HG02885 (cell line): Measurements from ENCODE around the gene KISS1R.

Source experiments
- ATAC-seq: cut with Tn5 transposase; IDR thresholded peaks from one replicate; pipeline ENCODE4 v1.9.1; 2021; ENCODE audit warnings: mild to moderate bottlenecking; ENCODE audit not compliant: unreplicated experiment, poor library complexity

Gene KISS1R

GRCh38 chr19:919199-920050 is 2.3 kb downstream of the KISS1R start:
- no peak for ATAC-seq

GRCh38 chr19:920051-920864 is 3.1 kb downstream of the KISS1R start:
- no peak for ATAC-seq

DNA sequence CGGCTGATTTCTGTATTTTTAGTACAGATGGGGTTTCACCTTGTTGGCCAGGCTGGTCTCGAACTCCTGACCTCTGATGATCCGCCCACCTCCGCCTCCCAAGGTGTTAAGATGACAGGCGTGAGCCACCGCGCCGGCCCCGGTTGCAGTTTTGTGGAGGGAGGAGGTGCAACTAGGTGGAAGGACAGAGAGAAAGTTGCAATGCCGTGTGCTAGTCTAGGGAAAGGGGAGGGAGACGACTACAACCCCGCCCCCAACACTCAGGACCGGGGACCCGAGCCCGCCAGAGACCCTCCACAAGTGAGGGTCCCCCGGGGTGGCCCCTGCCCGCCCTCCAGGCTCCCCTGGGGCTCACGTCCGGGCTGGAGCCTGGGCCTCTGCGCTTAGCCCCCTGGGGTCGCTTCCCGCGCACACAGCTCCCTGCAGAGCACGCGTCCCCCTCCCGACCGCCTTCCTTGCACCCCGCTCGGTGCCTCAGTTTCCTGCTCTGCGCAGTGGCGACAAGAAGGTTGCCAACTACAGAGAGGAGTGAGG is 7.5 kb downstream of the KISS1R start:
- no peak for ATAC-seq

- ATAC-seq = peak; percentile 32
Measured at GRCh38 chr19:925087-925525, 8.0 kb downstream of the KISS1R start.

GRCh38 chr19:925526-926322 is 8.6 kb downstream of the KISS1R start, which contains the start of gene ARID3A:
Gene ARID3A, plus strand, starts transcription at chr19:926035. Its CDS starts 3,494 bp downstream, at chr19:929529.
- peak; percentile 59 for ATAC-seq

GRCh38 chr19:926323-926588 is 9.1 kb downstream of the KISS1R start:
- no peak for ATAC-seq

DNA sequence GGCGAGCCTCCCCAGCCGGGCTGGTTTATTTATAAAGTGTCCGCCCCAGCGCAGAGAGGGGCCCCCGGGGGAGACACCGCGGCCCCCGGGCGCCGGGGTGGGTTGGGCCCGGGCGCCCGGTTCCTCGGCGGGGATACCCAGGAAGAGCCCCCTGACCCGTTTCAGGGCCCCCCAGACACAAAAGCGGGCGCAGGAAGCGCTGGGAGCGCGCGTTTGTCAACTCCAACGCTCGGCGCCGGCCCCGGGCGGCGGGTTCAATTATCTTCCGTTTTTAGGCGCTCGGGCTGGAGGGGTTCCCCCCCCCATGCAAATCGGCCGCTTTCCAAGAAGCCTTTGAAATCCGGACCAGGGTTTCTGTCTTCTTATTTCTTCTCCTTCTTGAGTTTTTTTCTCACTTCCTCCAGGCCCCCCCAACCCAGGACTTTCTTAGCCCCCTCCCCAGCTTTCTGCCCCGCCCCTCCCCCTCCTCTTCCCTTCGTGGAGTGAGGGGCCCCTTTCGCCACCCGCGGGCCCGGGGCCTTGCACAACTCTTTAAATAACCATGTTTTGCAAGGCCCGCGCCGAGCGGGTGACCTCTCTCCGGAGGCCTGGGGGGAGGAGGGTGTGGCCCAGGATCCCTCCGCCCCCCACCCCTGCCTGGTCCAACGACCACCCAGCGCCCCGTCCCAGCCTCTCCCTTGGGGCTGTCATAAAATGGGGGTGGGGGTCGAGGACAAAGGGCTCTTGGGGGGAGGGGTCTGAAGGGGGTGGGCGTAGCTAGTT is 9.6 kb downstream of the KISS1R start:
- no peak for ATAC-seq

GRCh38 chr19:927351-927779 is 10.2 kb downstream of the KISS1R start:
- ATAC-seq = no peak

DNA sequence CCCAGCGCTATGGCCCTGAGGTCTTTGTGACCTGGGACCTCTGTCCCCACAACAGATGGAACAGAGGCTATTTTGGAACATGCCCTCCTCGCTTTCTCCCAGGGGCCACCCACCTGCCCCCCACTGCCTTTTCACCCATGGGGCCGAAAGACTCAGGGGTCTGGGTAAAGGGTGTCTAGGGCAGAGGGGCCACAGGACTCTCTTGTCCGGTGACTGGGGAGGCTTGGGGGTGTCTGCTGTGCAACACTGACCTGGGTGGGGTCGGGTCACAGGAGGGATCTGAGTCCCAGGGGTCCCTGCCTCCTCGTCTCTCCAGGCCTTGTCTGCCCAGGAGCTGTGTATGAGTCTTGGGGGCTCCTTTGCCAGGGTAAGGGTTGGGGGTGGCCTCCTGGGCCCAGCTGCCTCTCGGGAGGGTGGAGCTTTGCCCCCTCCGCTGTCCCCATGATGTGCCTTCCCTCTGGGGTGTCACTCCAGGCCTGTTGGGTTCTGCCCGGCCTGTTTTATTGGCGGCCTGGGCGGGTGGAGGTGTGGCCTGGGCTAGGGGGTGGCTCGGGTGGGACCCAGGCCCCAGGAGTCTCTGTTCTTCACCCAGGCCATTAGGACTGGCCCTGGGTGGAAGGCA is 10.8 kb downstream of the KISS1R start:
- ATAC-seq = no peak

DNA sequence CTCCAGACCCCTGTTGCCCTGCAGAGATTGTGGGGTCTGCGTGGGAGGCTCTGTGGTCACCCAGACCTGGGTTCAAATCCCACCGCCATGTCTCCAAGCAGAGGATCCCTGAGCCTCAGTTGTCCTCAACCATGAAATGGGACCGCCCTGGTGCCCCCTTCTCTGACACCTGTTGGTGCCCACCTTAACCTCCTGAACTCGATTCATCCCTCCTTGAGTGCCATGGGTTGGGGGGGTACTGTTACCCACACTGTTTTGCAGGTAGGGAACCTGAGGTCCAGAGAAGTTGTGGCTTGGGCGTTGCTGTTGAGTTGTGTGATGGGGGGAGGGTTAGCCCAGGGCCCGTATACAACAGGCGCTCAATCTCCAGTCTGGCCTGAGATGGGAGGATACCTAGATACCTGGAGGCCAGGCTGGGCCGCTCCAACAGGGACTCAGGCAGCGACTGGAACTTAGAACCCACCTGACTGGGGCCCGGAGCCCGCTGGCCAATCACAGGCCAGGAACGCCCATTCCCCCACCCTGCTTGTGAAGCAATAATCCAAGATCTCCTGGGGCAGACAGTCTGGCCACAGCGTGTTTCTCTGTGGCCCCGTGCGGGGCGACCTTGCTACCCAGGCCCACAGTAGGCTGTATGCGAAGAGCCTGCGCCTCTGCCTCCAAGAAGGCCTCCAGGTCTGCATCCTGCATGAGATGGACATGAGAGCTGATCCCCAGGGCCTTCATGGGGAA is 11.5 kb downstream of the KISS1R start:
- no peak for ATAC-seq

DNA sequence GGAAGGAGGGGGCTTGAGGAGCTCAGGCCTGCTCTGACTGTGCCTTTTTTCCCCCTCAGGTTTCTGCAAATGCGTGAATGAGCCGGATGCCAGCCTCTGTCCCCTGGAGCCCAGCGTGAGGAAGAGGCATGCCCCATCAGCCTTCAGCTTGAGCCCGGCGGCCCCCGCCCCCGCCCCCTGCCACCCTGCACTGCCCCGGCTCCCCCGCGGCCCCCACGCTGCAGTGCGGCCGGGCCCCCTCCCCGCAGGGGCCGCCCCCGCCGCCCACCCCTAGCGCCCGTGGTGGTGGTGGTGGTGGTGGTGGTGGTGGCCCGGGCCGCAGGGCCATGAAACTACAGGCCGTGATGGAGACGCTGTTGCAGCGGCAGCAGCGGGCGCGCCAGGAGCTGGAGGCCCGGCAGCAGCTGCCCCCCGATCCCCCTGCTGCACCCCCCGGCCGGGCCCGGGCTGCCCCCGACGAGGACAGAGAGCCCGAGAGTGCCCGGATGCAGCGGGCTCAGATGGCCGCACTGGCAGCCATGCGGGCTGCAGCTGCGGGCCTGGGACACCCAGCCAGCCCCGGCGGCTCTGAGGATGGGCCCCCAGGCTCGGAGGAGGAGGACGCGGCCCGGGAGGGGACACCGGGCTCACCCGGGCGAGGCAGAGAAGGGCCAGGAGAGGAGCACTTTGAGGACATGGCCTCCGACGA is 12.2 kb downstream of the KISS1R start:
- ATAC-seq = no peak

- ATAC-seq = no peak
Measured at GRCh38 chr19:929891-930258, 12.7 kb downstream of the KISS1R start.

DNA sequence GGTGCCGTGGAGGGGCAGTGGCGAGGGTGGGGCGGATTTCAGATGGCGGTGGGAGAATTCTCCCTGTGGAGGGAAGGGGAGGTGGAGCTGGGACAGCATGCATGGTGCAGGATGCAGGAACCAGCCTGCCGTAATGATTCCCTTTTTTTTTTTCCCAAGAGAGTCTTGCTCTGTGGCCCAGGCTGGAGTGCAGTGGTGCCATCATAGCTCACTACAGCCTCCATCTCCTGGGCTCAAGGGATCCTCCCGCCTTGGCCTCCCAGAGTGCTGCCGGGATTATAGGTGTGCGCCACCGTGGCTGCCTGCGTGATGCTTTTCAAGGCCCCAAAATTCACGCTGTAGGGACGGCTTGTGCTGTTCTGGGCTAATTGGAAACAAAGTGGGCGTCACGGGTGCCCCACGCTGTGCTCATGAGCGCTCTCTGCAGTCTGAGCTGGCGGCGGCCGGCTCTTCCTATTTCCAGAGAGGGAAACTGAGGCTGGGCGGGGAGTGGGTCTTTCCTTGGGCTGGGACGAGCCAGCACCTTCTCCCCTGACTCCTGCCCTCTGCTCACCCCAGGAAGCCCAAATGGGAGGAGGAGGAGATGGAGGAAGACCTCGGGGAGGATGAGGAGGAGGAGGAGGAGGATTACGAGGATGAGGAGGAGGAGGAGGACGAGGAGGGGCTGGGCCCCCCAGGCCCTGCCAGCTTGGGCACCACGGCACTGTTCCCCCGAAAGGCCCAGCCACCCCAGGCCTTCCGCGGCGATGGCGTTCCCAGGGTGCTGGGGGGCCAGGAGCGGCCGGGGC is 14.9 kb downstream of the KISS1R start:
- ATAC-seq = no peak

- no peak for ATAC-seq
Measured at GRCh38 chr19:932648-933552, 15.8 kb downstream of the KISS1R start.

GRCh38 chr19:933553-933882 is 16.4 kb downstream of the KISS1R start:
- ATAC-seq = no peak

GRCh38 chr19:934197-934840 is 17.2 kb downstream of the KISS1R start:
- ATAC-seq = no peak
